Cardiac muscle cell (in vitro differentiated cells and primary cell): ENCODE measurements around the gene SAMD14. TPM values are rescaled to one million over a fixed set of nuclear protein-coding genes. Genes with fewer than 3 reads are reported as not detected.

ENCODE experiments used
- DNase-seq, 2 donors: peaks; one replicate each; pipeline versions ENCODE4 v3.0.0 to v3.0.0-alpha.2; 2010 to 2017; ENCODE audit warnings: low read depth in 1 of 2, low spot score in 1 of 2
- H3K27ac ChIP-seq: fragments of 200-600 bp; sonication (generic); 2 replicates; pipeline ENCODE4 v1.5.1; 2016
- H3K27me3 ChIP-seq: fragments of 200-600 bp; sonication (generic); 2 replicates; pipeline ENCODE4 v1.6.0; 2016; ENCODE audit warnings: control low read depth
- H3K36me3 ChIP-seq: fragments of 200-600 bp; sonication (generic); 2 replicates; pipeline ENCODE4 v1.5.1; 2016; ENCODE audit warnings: control low read depth
- H3K4me1 ChIP-seq: fragments of 200-600 bp; sonication (generic); 2 replicates; pipeline ENCODE4 v1.8.1; 2017; ENCODE audit warnings: low read depth, mild to moderate bottlenecking, mixed run types
- H3K4me3 ChIP-seq: fragments of 200-600 bp; sonication (generic); 2 replicates; pipeline ENCODE4 v1.5.1; 2016; ENCODE audit warnings: mild to moderate bottlenecking
- H3K9me3 ChIP-seq: fragments of 200-600 bp; sonication (generic); 2 replicates; pipeline ENCODE4 v1.5.1; 2017; ENCODE audit warnings: low read depth, mild to moderate bottlenecking, control low read depth
- CTCF ChIP-seq: IDR thresholded peaks from 2 replicates; pipeline ENCODE4 v1.5.1; 2012; ENCODE audit warnings: low read depth, mild to moderate bottlenecking, low read length
- polyA plus RNA-seq: library from polyadenylated mRNA; unstranded; fragments of >200 nt; fragmentation: Nextera tagmentation; extraction: Ambion mirVana; gene quantifications from 2 replicates; pipeline ENCODE4 v1.2.1, GENCODE V29; 2016
- total RNA-seq: library from RNA; depleted of rRNA; stranded (reverse); fragments of >200 nt; gene quantifications from 2 replicates; pipeline ENCODE4 v1.2.3, GENCODE V29; 2016

SAMD14 gene
- total and polyA plus RNA-seq, 2 experiments from 2014 or later = 2.5 to 2.8 TPM

GRCh38 chr17:50171371-50172071 is 41.6 kb upstream of the SAMD14 start:
- no peak for DNase-seq
- Histone ChIP-seq H3K27ac (no peak overlapping the region), H3K36me3 (no peaks in the 10 kb centered on the region), H3K4me1 (peaks cover 15% of the 10 kb centered on the region), H3K4me3 (no peak overlapping the region), H3K27me3 (no peaks in the 10 kb centered on the region), H3K9me3 (no peaks in the 10 kb centered on the region)
- TF ChIP-seq CTCF = no peak

GRCh38 chr17:50170662-50171370 is 40.9 kb upstream of the SAMD14 start:
- Histone ChIP-seq H3K4me1 (peaks cover 22% of the 10 kb centered on the region), H3K9me3 (no peaks in the 10 kb centered on the region), H3K27me3 (no peaks in the 10 kb centered on the region), H3K27ac (no peak overlapping the region), H3K4me3 (no peak overlapping the region), H3K36me3 (no peaks in the 10 kb centered on the region)
- DNase-seq = no peak
- no peak for TF ChIP-seq CTCF

- no peaks in the 10 kb centered on the region for H3K9me3 ChIP-seq
- no peaks in the 10 kb centered on the region for H3K27me3 ChIP-seq
- H3K4me3 ChIP-seq = no peak overlapping the region
- TF ChIP-seq CTCF = no peak
- H3K36me3 ChIP-seq = no peaks in the 10 kb centered on the region
- no peak overlapping the region for H3K27ac ChIP-seq
- DNase-seq = no peak
- peaks cover 29% of the 10 kb centered on the region for H3K4me1 ChIP-seq
Observed at GRCh38 chr17:50169881-50170459, 40.0 kb upstream of the SAMD14 start.

DNA sequence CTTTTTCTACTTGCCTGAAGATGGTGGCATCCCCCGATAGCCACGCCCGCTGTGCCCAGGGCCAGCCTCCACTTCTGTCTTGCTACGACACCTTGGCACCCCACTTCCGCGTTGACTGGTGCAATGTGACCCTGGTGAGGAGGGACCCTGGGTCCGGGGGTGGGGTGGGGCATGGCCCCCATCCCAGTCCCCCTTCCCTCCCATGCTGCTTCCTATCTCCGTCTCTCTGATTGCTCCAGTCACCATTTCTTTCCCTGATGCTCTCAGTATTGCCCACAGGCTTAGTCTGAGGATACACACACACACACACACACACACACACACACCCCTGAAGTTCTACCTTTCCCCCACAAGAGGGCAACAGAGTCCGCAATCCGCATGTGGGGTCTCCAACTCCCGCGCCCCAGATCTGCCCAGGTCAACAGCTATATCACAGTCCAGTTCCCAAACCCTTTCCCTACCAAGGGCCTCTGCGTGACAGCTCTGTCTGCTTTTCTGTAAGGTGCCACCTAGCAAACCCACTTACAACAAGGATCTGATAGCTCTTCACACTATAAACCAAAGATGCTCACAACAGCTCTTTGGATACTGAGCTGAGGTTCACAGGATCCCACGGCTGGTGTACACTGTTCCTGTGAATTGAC is 39.3 kb upstream of the SAMD14 start:
- Histone ChIP-seq H3K4me1 (peaks cover 31% of the 10 kb centered on the region), H3K27me3 (no peaks in the 10 kb centered on the region), H3K4me3 (no peak overlapping the region), H3K36me3 (no peaks in the 10 kb centered on the region), H3K27ac (no peak overlapping the region), H3K9me3 (no peaks in the 10 kb centered on the region)
- DNase-seq = peak; percentile 75 to 80
- TF ChIP-seq CTCF = peak; percentile 89

DNA sequence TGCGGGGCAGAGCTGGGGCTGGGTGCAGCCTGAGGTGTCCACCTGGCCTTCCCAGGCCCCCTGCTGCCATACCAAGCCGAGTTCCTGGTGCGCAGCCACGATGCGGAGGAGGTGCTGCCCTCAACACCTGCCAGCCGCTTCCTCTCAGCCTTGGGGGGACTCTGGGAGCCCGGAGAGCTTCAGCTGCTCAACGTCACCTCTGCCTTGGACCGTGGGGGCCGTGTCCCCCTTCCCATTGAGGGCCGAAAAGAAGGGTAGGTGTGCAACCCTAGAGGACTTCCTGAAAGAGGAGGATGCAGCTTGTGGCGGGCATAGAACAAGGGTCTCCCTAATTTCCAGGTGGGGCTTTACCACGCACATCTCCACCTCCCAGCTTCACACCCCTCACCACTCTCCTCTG is 38.4 kb upstream of the SAMD14 start:
- Histone ChIP-seq H3K4me3 (no peak overlapping the region), H3K9me3 (no peaks in the 10 kb centered on the region), H3K4me1 (peaks cover 32% of the 10 kb centered on the region), H3K36me3 (no peaks in the 10 kb centered on the region), H3K27ac (no peak overlapping the region), H3K27me3 (no peaks in the 10 kb centered on the region)
- DNase-seq = no peak
- TF ChIP-seq CTCF = no peak
